BE2C (cell line): Measurements from ENCODE around the gene VPS13D.

Experiments used
- DNase-seq: peaks from one replicate; pipeline ENCODE4 v3.0.0-alpha.2; 2020
- H3K27me3 ChIP-seq: fragments of 250-450 bp; sonication (Bioruptor Pico); 2 replicates; pipeline ENCODE4 v1.5.1; 2020; ENCODE audit warnings: mild to moderate bottlenecking
- H3K36me3 ChIP-seq: fragments of 250-450 bp; sonication (Bioruptor Pico); 2 replicates; pipeline ENCODE4 v1.5.1; 2020; ENCODE audit warnings: mild to moderate bottlenecking
- H3K4me1 ChIP-seq: fragments of 250-450 bp; sonication (Bioruptor Pico); 2 replicates; pipeline ENCODE4 v1.5.1; 2020
- H3K4me3 ChIP-seq: 2 replicates; pipeline ENCODE4 v1.5.1; 2011; ENCODE audit warnings: low read depth, low read length
- H3K9me3 ChIP-seq: fragments of 250-450 bp; sonication (Bioruptor Pico); 2 replicates; pipeline ENCODE4 v1.5.1; 2020
- TF ChIP-seq, protein P1 (sequence below): IDR thresholded peaks from 2 replicates; pipeline ENCODE4 v1.5.1; 2012; ENCODE audit warnings: mild to moderate bottlenecking, low read depth, low read length

The VPS13D gene

DNA sequence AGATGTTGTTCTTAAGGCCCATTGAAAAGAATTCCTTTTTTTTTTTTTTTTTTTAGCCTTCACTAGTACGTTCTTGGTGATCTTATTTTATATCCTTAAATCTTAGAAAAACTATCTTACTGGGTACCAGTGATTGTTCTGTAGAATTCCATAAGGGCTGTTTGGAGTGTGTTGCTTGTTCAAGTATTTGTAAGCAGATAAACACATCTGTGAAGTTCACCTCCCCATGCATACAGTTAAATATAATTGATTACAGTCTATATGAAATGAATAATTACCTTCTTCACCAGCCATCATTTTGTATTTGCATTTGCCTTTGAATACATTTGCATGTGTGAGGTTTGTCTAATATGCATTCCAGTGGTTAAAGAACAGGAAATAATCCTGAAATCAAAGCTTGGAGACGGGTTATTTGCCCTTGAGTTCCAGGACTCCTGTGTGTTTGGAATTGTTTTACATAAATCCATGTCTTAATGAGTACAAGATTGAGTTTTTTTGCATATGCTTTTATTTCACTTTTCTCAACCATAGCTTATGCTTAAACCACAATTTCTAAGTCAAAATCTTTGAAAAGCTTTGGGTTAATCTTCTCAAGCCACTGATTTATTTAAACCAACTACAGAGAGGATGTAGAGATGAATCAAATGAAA, 73.1 kb downstream of the VPS13D start:
- TF ChIP-seq, protein P1, sequence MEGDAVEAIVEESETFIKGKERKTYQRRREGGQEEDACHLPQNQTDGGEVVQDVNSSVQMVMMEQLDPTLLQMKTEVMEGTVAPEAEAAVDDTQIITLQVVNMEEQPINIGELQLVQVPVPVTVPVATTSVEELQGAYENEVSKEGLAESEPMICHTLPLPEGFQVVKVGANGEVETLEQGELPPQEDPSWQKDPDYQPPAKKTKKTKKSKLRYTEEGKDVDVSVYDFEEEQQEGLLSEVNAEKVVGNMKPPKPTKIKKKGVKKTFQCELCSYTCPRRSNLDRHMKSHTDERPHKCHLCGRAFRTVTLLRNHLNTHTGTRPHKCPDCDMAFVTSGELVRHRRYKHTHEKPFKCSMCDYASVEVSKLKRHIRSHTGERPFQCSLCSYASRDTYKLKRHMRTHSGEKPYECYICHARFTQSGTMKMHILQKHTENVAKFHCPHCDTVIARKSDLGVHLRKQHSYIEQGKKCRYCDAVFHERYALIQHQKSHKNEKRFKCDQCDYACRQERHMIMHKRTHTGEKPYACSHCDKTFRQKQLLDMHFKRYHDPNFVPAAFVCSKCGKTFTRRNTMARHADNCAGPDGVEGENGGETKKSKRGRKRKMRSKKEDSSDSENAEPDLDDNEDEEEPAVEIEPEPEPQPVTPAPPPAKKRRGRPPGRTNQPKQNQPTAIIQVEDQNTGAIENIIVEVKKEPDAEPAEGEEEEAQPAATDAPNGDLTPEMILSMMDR: no peak
- no peak for DNase-seq
- Histone ChIP-seq H3K36me3 (no peaks in the 10 kb centered on the region), H3K9me3 (no peaks in the 10 kb centered on the region), H3K4me1 (no peaks in the 10 kb centered on the region), H3K4me3 (no peak overlapping the region), H3K27me3 (no peaks in the 10 kb centered on the region)

DNA sequence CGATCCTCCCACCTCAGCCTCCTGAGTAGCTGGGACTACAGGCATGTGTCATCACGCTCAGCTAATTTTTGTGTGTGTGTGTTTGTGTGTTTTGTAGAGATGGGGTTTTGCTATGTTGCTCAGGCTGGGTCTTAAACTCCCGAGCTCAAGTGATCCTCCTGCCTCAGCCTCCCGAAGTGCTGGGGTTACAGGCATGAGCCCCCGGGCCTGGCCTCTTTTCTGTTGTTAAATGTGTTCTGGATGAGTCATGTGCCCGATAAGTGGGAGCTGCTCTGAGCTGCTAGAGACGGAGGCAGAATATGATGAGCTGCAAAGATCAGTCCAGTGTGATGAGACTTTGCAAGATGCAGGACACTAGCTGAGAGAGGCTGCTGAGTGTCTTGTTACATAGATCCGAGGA, 75.5 kb downstream of the VPS13D start:
- TF ChIP-seq, protein P1: no peak
- H3K4me3 ChIP-seq: no peak overlapping the region
- H3K4me1 ChIP-seq: no peaks in the 10 kb centered on the region
- H3K9me3 ChIP-seq: no peaks in the 10 kb centered on the region
- H3K27me3 ChIP-seq: no peaks in the 10 kb centered on the region
- no peaks in the 10 kb centered on the region for H3K36me3 ChIP-seq
- DNase-seq: no peak

GRCh38 chr1:12309783-12310742, 80.2 kb downstream of the VPS13D start:
- Histone ChIP-seq H3K27me3 (no peaks in the 10 kb centered on the region), H3K9me3 (no peaks in the 10 kb centered on the region), H3K36me3 (no peaks in the 10 kb centered on the region), H3K4me1 (no peaks in the 10 kb centered on the region), H3K4me3 (no peak overlapping the region)
- DNase-seq: no peak
- TF ChIP-seq, protein P1: no peak

GRCh38 chr1:12314333-12314903, 84.6 kb downstream of the VPS13D start:
- no peaks in the 10 kb centered on the region; the same call in 1 of the 2 replicates for H3K36me3 ChIP-seq
- no peaks in the 10 kb centered on the region for H3K27me3 ChIP-seq
- no peaks in the 10 kb centered on the region for H3K9me3 ChIP-seq
- H3K4me1 ChIP-seq: no peaks in the 10 kb centered on the region
- TF ChIP-seq, protein P1: peak; percentile 30; the same call in 1 of the 2 replicates
- no peak overlapping the region for H3K4me3 ChIP-seq
- DNase-seq: no peak

DNA sequence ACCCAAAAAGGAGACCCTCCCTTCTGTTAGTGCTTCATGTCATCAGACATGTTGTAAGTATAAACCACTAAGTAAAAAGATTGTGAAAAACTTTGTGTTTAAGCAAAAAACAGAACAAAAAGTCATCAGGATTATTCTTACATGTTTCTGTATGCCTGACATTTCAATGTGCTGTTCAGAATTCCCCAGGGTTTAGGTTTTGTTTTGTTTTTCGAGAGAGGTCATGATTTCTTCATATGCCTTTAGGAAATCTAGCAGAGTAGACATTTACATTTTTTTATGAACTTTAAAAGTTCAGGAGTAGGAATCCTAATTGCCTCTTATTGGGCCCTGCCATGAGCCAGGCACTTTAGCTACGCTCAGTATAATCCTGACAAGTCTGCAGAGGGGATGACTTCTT, 85.3 kb downstream of the VPS13D start:
- H3K36me3 ChIP-seq: no peaks in the 10 kb centered on the region; the same call in 1 of the 2 replicates
- H3K9me3 ChIP-seq: no peaks in the 10 kb centered on the region
- DNase-seq: no peak

More for the DNA sequence above, 85.3 kb downstream of the VPS13D start:
- H3K27me3 ChIP-seq: no peaks in the 10 kb centered on the region
- TF ChIP-seq, protein P1: no peak
- H3K4me1 ChIP-seq: no peaks in the 10 kb centered on the region
- no peak overlapping the region for H3K4me3 ChIP-seq
